ENCODE measurements around the gene DNHD1. TPM values are rescaled to one million over a fixed set of nuclear protein-coding genes. Genes with fewer than 3 reads are reported as not detected.

DNHD1 gene
- total RNA-seq, 1 donor from 2014 or later: 12.0 TPM

- ATAC-seq (peak; percentile 80 to 83), DNase-seq (peak; percentile 84)
- TF ChIP-seq CTCF (IDR thresholded peaks at IDR 0.05): no peak
- Histone ChIP-seq H3K27me3 (ENCODE audit: low read depth) (no peaks in the 10 kb centered on the region), H3K4me3 (no peak overlapping the region), H3K9me3 (no peaks in the 10 kb centered on the region), H3K36me3 (peaks cover 17% of the 10 kb centered on the region), H3K27ac (peak overlapping the region; percentile 56), H3K4me1 (peaks cover 20% of the 10 kb centered on the region)
- intact Hi-C loops (cut with DNase I): no loop called here
Measured at GRCh38 chr11:6468712-6469495, 28.2 kb upstream of the DNHD1 start.

- no peak for TF ChIP-seq CTCF (IDR thresholded peaks at IDR 0.05)
- H3K4me1 ChIP-seq: peaks cover 20% of the 10 kb centered on the region
- H3K4me3 ChIP-seq: no peak overlapping the region
- peak overlapping the region; percentile 56 for H3K27ac ChIP-seq
- DNase-seq (no peak), ATAC-seq (no peak)
- peaks cover 10% of the 10 kb centered on the region for H3K36me3 ChIP-seq
- intact Hi-C loops (cut with DNase I): no loop called here
- no peaks in the 10 kb centered on the region for H3K27me3 ChIP-seq (ENCODE audit: low read depth)
- H3K9me3 ChIP-seq: no peaks in the 10 kb centered on the region
Measured at GRCh38 chr11:6469599-6469998, 27.5 kb upstream of the DNHD1 start.

GRCh38 chr11:6472934-6473333 lies 24.1 kb upstream of the DNHD1 start:
- peak overlapping the region; percentile 46 for H3K27ac ChIP-seq
- intact Hi-C loops (cut with DNase I): no loop called here
- DNase-seq (no peak), ATAC-seq (no peak)
- peaks cover 20% of the 10 kb centered on the region for H3K4me1 ChIP-seq
- no peaks in the 10 kb centered on the region for H3K9me3 ChIP-seq
- H3K27me3 ChIP-seq (ENCODE audit: low read depth): no peaks in the 10 kb centered on the region
- TF ChIP-seq CTCF (IDR thresholded peaks at IDR 0.05): no peak
- H3K36me3 ChIP-seq: peaks cover 16% of the 10 kb centered on the region
- H3K4me3 ChIP-seq: peak overlapping the region; percentile 85

GRCh38 chr11:6473451-6474412 lies 23.3 kb upstream of the DNHD1 start, which contains the start of gene TRIM3:
Gene TRIM3, minus strand, starts transcription at chr11:6473941. Its CDS starts 8,246 bp downstream, at chr11:6465695.
- Histone ChIP-seq H3K36me3 (peaks cover 23% of the 10 kb centered on the region), H3K4me3 (peak within 1 kb of the TSS; percentile 85), H3K9me3 (no peaks in the 10 kb centered on the region), H3K27ac (peak within 1 kb of the TSS; percentile 88), H3K4me1 (peaks cover 18% of the 10 kb centered on the region), H3K27me3 (ENCODE audit: low read depth) (no peaks in the 10 kb centered on the region)
- peak; percentile 95 for DNase-seq
- peak; percentile 94 for ATAC-seq
- TF ChIP-seq CTCF (IDR thresholded peaks at IDR 0.05): peak; percentile 23
- intact Hi-C loops (cut with DNase I): no loop called here

- ATAC-seq: no peak
- peaks cover 15% of the 10 kb centered on the region for H3K4me1 ChIP-seq
- peak overlapping the region; percentile 85 for H3K4me3 ChIP-seq
- H3K9me3 ChIP-seq: no peaks in the 10 kb centered on the region
- no peak for DNase-seq
- no peaks in the 10 kb centered on the region for H3K27me3 ChIP-seq (ENCODE audit: low read depth)
- intact Hi-C loops (cut with DNase I): no loop called here
- H3K36me3 ChIP-seq: peaks cover 30% of the 10 kb centered on the region
- no peak for TF ChIP-seq CTCF (IDR thresholded peaks at IDR 0.05)
- peak overlapping the region; percentile 88 for H3K27ac ChIP-seq
Measured at GRCh38 chr11:6474413-6474792, 22.7 kb upstream of the DNHD1 start.
